ENCODE data around the gene WDR13.
"Not testable (repeated sequence)": the region's sequence is repeated elsewhere in the genome, so short reads cannot be mapped to it uniquely, and the experiment has no call there.

The WDR13 gene

GRCh38 chrX:48597353-48598264 is at the start of gene WDR13:
TSS of gene WDR13 (plus strand) at chrX:48597492. CDS start at chrX:48597997, 505 bp downstream.
- peak; percentile 64 for DNase-seq (ENCODE audit: low read depth)

DNA sequence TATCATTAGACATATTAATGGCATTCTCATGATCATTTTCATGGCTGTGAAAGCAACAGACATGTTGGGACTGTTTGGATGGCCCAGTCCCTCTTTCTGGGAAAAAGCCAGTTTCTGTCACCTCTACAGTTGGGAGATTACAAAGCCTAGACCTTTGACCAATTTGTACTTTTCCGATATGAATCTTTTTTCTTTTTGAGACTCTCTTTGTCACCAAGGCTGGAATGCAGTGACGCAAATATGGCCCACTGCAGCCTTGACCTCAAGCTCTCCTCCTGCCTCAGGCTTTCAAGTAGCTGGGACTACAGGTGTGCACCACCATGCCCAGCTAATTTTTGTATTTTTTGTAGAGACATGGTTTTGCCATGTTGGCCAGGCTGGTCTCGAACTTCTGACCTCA is 48.4 kb upstream of the WDR13 start:
- DNase-seq (ENCODE audit: low read depth): no peak

- not testable (repeated sequence) for DNase-seq (ENCODE audit: low read depth)
These were observed 41.5 kb upstream of the WDR13 start for GRCh38 chrX:48555731-48556325.

DNA sequence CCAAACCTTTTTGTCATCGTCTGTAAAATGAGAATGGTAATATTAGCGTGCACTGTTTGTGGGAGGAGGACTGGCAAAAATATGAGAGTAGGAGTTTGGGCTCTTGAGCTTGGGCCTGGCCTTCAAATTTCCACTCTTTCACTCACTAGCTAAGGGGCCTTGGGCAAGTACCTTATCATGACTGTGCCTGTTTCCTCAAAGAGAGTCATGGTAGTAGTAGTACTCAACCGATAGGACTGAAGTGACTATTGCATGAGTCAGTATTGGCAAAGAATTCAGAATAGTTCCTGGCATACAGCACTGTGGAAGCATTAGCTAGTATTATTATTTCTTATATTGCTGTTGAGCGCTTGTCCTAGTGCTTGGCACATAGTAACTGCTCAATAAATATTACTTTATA is 39.0 kb upstream of the WDR13 start:
- DNase-seq (ENCODE audit: low read depth): no peak

GRCh38 chrX:48559636-48560035 is 37.7 kb upstream of the WDR13 start:
- DNase-seq (ENCODE audit: low read depth): no peak

DNA sequence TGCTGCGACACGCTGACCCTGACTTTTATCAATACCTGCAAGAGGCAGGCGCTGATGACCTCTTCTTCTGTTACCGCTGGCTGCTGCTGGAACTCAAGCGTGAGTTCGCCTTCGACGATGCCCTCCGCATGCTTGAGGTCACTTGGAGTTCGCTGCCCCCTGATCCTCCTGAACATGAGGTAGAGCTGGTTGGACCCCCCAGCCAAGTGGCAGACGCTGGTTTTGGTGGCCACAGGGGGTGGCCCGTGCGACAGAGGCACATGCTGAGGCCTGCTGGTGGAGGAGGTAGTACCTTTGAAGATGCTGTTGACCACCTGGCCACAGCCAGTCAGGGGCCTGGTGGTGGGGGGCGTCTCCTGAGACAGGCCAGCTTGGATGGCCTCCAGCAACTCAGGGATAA is 37.2 kb upstream of the WDR13 start:
- DNase-seq (ENCODE audit: low read depth): no peak

DNA sequence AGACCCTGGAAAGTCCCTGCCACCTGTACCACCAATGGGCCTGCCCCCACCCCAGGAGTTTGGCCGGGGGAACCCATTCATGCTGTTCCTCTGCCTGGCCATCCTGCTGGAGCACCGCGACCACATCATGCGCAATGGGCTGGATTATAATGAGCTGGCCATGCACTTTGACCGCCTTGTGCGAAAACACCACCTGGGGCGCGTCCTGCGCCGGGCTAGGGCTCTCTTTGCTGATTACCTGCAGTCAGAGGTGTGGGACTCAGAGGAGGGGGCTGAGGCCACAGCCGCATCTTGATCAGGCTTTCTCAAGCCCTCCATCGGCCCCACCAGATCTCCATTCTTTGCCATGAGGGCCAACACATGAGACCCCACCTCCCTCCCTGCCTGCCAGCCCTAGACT is 36.6 kb upstream of the WDR13 start:
- no peak for DNase-seq (ENCODE audit: low read depth)

- DNase-seq (ENCODE audit: low read depth): no peak
These were observed 27.3 kb upstream of the WDR13 start for GRCh38 chrX:48569958-48570357.

- no peak for DNase-seq (ENCODE audit: low read depth)
These were observed 23.5 kb upstream of the WDR13 start for GRCh38 chrX:48573690-48574269.

- peak; percentile 51 for DNase-seq (ENCODE audit: low read depth)
These were observed 22.7 kb upstream of the WDR13 start, which contains the start of gene RBM3 for GRCh38 chrX:48574270-48575266. TSS of gene RBM3 (plus strand) at chrX:48574484. CDS start at chrX:48575181, 697 bp downstream.

DNA sequence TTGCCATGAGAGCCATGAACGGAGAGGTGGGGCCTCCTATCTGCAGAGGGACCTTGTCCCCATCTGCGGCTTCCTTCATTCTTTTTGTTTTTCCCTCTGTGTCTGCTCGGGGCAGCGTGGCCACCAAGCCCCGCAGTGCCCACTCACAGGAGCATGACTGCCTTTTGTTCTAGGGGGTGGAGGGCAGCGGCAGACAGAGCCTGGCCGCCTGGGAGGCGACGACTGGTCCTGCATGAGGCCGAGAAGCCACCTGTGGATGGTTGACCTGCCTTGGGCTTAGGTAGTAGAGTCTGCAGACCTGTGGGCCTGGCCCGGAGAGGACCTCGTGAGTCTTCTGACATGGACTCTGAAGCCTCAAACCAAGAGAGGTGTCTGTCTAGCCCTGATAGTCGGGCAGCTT is 21.6 kb upstream of the WDR13 start:
- no peak for DNase-seq (ENCODE audit: low read depth)

- no peak for DNase-seq (ENCODE audit: low read depth)
These were observed 21.2 kb upstream of the WDR13 start for GRCh38 chrX:48576108-48576507.

- no peak for DNase-seq (ENCODE audit: low read depth)
These were observed 18.6 kb upstream of the WDR13 start for GRCh38 chrX:48578661-48579128.

DNA sequence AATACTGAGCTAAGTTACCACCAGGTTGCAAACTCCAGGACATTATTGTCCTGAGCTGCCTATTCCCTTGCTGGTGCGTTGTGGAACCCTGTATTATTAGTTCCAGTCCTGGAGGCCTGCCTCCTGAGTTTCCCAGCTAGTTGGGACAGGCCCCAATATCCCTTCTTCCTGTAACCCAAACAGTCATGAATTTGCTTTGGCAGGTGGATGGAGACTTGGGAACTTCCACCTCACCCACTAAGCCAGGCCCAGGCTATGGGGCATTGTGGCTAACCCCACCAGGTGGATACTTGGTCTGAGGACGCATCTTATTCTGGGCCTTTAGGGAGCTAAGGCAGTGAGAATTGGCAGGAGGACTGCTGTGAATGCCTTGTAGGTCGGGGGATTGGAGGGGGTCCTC is 18.0 kb upstream of the WDR13 start:
- DNase-seq (ENCODE audit: low read depth): no peak

DNA sequence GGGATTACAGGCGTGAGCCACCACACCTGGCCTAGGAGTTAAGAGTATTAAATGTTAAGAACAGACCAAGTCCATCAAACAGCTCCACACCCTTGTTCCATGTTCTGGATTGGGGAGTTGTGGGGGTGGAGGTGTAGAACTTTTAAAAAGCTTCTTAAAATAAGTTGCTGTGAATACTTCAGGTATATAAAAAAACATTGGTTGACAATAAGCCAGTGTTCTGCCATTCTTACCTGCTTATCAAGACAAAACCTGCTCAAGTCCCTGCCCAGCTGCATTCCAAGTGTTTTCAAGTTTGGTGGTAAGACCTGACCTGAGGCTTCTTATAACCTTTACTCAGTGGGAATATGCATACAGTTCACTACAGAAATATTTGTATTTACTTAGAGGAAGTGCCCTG is 16.6 kb upstream of the WDR13 start:
- no peak for DNase-seq (ENCODE audit: low read depth)

DNA sequence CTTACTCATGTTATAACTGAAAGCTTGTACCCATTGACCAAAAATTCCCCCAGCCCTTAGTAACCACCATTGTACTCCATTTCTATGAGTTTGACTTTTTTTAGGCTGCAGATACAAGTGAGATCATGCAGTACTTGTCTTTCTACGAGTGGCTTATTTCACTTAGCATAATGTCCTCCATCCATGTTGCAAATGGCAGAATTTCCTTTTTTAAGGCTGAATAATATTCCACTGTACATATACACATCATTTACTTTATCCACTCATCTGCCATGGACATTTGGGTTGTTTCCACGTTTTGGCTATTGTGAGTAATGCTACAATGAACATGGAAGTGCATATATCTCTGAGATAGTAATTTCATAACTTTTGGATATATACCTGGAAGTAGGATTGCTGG is 12.6 kb upstream of the WDR13 start:
- no peak for DNase-seq (ENCODE audit: low read depth)

- DNase-seq (ENCODE audit: low read depth): no peak
These were observed 7.7 kb upstream of the WDR13 start for GRCh38 chrX:48589482-48590162.

DNA sequence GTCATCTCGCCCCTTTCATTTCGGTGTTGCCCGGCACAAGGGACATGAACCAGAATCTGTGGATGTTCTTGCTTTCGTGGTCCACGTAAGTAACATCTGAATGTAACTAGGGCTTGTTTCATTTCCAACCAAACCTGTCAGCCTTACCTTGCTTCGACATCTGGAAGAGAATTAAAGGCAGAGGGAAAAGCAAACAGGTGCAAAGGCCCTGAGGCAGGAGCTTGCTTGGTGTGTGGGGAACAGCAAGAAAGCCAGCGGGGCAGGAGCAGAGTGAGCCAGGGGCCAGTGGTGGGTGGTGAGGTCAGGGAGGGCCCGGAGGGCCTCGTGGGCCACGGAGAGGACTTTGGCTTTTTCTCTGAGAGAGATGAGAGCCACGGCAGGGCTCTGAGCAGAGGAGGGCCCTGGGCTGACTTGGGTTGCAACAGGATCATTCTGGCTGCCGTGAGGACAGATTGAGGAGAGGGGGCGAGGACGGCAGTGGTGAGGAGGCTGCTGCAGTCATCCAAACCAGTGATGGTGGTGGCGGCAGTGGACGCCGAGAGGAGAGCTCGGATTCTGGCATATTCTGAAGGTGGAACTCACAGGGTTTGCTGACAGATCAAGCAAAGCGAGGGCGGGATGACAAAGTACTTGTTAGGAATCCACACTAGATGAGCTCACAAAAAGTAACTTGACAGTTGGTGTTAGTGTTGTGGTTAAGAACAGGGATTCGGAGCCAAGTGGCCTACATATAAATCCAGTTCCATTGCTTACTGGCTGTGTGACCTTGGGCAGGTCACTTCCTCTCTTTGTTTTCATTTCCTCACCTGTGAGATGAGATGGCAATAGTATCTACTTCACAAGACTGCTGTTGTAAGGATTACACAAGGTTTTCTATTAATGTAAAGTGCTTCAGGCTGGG is 6.8 kb upstream of the WDR13 start:
- DNase-seq (ENCODE audit: low read depth): no peak

- DNase-seq (ENCODE audit: low read depth): no peak
These were observed 6.0 kb upstream of the WDR13 start for GRCh38 chrX:48591255-48591791.

DNA sequence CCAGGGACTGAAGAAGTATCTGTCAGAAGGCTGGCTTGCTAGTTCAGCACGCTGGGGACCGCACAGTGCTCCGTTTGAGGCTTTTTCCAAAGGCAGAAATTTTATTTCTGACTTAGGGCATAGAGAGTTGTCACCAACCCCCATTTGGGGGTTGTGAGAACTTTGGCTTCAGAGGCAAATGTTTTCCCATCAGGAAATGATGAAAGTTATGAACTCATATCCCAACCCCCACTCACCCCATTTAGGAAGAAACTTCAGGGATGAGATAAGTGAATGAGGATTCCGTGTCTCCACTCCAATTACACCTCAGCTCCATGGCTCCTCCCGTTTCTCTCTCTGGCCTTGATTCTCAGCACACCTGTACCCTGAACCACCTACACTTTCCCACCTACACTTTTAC is 4.3 kb upstream of the WDR13 start:
- DNase-seq (ENCODE audit: low read depth): no peak
